GM19463 (cell line): ENCODE measurements around the gene ANKRD11.

Experiments used
- ATAC-seq: cut with Tn5 transposase; IDR thresholded peaks from one replicate; pipeline ENCODE4 v1.9.1; 2021; ENCODE audit warnings: mild to moderate bottlenecking, moderate library complexity; ENCODE audit not compliant: unreplicated experiment

ANKRD11 gene

DNA sequence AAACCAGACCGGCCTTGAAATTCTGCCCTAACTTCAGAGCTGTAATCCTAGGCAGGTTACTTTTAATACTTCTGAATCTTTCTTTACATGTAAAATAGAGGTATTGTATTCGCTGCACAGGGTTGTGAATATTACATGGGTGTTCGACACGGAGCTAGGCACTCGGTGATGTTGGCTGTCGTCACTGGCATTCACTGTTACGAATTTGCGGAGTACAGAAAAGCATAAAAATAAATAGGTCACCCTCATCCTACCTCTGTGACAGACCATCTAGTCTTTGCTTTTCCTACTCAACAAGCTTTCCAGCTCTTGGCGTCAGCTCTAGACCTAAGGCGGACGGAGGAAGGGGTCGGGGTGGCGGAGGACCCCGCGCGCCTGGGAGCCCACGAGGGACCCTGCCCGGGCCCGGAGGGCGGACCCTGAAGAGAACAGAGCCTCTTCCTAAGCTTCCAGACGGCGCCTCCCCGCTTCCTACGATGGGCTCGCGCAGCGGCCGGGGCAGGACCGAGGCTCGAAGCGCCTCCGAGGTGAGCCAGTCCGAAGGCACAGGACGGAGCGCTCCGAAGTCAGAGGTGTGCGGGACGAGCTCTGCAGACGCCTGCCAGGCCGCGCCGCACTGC lies 17.0 kb upstream of the ANKRD11 start:
- no peak for ATAC-seq

DNA sequence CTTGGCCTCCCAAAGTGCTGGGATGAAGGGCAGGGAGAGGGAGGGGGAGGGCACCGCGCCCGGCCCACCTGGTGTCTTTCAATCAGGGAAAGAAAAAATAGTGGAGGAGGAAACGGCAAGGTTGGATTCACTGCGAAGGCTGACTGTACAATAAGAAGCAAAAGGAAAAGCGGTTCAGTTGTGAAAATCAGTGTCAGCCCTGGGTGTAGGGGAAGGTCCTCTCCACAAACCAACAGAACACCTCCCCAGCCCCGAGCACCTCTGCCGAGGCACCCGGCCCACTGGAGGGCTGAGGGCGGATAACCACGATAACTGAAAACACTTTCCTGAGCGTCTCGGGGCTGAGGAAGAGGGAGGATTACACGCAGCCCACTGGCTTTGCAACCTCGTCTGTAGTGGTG lies 16.4 kb upstream of the ANKRD11 start:
- no peak for ATAC-seq

DNA sequence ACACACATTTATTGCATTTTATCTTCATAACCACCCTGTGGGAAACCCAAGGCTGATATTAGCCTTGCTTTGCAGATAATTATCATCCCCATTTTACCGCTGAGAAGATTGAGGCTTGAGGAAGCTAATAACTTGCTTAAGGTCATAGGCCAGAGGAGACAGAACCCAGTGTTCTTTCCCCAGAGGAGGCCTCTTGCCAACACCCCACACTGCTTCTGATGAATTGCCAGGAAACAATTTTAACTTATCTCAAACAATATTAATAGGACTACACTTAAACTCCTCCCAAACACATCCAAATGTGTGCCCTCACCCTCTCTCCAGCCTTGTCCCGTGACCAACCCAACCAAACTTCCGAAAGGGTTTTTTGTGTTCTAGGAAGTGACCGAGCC lies 15.7 kb upstream of the ANKRD11 start:
- ATAC-seq = no peak

DNA sequence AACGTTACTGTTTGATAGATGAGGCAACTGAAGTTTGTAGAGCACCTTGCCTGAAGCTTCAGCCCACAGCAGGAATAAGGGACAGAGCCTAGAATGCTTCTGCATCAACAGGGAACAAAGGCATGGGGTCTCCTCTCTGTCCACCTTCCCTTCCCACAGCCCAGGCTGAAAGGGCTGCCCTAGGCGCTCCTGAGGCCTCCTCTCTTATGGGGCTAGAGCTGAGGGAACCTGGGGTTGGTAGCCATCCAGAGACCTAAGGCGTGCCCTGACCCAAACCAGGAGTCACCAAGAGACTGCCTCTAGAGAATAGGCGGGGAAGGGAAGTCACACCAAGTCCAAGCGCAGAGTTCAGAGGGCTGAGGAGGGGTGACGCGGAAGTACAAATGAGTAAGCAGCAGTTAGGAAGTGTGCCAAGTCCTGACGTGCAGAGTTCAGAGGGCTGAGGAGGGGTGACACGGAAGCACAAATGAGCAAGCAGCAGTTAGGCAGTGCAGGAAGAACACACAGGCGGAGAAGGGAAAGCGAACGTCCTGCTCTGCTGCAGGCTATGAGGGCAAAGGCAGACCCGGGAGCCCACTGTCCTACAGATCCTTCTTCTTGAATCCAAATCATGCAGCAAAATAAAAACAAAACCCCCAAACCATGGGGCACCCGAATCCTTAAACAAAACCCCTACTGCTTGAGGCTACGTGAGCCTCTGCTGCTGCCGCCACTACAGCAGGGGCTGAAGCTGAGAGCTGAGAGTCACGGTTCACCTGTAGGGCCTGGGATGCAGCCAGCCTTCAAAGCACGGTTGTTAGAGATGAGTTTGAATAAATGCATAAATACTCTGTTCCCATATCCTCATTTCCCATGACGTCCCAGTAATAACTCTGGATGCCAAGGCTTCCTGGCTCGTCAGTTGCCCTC lies 15.1 kb upstream of the ANKRD11 start:
- peak; percentile 50 for ATAC-seq

DNA sequence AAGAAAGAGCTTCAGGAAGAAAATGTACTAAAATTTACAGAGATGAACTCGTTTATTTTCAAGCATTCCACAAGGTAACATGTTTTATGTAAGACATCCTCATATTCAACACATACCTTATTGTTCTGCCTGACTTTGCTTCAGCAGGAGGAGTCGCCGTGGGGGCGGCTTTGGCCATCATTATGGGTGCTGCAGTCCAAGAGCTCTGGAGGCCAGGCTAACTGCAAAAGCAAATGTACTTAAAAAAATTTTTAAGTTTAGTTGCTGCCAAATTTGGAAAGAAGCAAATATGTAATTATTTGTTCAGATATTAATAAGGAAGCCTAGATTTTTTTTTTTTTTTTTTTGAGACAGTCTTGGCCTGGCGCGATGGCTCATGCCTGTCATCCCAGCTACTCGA lies 13.7 kb upstream of the ANKRD11 start:
- no peak for ATAC-seq

DNA sequence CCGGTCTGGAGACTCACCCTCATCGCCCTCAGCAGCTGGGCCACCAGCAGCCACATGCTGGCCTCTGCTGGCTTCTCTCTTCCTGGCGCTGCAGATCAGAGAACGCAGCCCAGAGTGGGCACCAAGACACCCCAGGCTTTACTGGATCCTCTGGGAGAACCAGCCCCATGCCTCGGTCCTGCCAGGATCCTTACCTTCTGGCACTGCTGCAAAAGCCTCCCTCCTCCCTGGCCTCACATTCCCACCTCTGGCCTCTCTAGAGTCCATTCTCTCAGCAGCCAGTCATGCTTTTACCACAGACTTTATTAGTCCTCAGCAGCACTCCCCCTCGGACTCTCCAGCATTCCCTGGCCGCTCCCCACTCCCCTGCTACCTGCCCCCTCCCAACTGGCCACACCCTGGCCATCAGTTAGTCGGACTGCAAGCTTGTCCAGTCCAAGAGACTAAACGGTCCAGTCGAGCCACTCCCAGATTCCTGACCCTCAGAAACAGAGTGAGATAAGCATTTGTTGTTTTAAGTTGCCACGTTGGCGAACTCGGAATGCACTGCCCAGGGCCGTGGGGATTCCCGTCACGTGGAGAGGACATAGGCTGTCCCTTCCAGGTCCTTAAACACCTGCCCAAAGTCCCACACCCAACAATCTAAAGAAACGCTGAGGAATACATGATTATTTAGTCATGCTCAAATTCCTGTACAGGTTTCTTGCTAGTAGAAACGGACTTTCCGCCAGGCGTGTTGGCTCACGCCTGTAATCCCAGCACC lies 11.9 kb upstream of the ANKRD11 start:
- ATAC-seq = no peak

DNA sequence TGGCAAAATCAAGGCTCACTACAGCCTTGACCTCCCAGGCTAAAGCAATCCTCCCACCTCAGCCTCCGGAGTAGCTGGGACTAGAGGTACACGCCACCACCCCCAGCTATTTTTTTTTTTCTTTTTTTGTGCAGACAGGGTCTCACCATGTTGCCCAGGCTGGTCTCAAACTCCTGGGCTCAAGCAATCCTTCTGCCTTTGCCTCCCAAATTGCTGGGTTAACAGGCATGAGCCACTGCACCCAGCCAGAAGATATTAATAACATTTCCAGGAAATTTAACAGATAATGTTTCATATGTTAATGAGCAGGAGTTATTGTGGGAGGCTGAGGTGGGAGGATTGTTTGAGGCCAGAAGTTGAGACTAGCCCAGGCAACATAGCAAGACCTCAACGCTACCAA lies 9.4 kb upstream of the ANKRD11 start:
- no peak for ATAC-seq

DNA sequence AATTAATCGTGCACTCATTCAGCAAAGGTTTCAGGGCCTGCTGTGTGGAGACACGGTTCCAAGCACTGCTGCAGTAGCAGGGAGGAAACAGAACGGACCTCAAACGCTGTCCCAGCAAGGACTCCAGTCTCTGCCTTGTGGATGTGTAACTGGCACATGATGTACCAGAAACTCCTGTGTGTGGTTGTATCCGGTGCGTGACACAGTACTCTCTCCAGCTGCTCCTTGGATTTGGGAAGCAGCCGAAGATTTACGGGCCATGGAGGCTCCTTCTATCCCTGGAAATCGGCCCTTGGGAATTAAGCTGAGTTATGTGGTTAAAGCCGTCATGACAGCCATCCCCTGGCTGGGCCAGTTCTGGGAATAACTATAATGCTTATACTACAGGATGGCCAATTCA lies 8.5 kb upstream of the ANKRD11 start:
- no peak for ATAC-seq

DNA sequence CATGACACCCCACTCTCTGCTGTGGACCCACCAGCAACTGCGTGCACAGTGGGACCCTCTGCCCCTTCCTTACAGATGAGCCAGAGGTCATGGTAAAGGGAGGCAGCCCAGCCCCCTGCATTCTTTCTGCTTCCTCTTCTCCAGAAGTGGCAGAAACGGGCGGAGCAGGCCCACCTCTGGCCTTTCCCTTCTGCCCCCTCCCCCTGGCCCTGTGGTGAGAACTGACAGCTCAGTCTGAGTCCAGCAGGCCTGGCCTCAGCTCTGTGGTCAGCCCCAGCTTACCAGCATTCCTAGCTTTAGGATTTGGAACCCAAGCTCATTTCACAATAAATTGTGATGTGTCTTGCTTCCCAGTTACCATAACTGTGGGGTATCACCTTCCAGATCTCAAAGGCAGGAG lies 4.8 kb upstream of the ANKRD11 start:
- ATAC-seq = no peak

DNA sequence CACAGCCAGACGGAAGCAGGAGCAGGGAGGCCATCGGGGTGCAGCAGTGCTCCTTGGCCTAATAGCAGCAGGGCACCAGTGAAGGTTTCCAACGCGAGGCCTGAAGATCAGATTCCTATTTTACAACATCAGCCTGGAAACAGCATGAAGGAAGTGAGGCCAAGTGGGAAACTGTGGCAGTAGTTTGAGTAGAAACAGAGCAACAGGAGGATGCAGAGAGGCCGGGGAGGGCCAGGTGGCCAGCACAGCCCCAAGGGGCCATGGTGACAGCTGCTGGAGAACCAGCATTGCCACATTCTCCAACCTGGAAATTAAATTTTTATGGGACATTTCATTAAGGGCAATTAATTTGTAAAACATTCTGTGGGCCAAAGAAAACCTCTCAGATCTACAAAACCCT lies 3.4 kb upstream of the ANKRD11 start:
- no peak for ATAC-seq

DNA sequence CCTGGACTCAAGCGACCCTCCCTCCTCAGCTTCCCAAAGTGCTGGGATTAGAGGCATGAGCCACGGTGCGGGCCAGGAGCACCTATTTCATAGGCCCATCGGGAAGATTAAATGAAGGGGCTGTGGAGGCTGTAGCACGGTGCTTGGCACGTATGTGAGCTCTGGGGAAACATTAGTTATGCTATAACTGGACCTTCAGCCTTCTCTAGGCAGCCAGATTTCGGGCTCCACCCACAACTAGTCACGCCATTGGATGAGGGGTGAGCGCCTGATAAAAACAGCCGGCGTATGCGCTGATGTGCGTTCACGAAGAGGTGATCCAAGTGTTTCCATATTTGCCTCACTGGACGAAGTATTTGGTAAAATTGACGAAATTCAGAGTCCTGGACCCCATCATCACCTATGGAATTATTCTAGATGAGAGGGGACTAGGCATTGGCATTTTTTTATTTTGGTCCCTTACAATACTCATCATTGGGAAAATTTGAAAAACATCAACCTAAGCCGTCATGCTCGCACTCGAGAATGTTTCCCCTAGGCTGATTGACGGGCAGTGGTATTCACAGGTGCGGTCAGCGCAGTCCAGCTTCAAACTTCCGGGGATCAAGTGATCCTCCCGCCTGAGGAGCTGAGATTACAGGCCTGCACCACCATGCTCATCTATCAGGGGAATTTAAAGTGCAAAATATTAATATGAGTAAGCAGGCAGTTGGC lies 1.8 kb upstream of the ANKRD11 start:
- no peak for ATAC-seq

DNA sequence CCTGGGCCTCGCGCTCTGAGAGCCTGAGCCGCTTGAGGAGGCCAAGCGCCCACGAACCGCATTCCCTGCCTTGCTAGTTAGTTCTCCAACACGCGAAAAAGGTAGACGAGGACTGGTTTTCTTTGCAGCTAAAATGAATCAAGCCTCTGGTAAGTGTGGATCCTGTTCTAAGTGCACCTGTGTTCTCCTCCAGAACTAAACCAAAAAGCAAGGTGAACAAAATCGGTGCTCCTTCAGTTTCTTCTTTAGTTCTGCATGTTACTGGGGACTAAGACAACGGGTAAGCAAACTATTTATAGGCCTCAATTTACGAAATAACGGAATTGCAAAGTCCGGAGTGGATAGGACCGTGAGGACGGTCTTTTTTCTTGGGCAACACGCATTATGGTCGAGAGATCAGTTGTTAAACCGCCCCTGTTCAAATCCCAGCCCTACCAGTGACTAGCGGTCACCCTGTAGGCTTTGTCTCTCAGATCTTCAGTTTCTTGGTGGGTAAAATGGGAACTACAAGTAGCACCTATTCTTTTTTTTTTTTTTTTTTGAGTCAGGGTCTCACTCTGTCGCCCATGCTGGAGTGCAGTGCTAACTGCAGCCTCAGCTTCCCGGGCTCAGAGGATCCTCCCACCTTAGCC lies 993 bp upstream of the ANKRD11 start:
- no peak for ATAC-seq

DNA sequence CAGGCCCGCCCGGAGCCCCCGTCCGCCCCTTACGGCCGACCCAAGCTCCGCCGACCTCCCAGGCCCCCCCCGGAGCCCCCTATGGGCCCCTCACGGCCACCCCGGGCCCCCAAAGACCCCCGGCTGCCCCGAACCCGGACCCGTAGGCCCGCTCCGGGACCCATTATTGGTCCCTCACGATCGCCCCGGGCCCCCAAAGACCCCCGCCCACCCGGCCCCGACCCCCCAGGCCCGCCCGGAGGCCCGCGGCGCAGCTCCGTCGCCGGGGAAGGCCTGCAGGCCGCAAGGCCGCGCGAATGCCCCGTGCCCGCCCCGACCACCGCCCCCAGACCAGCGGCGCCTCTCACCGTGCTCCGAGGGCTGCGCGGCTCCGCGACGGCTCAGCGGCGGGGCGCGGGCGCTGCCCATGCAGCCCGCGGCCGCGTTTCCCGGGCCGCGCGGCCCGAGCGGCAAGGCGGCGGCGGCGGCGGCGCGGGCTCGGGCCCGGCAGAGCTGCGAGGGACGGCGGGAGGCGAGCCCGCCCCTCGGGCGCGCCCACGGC lies 393 bp downstream of the ANKRD11 start:
- ATAC-seq = peak; percentile 1

DNA sequence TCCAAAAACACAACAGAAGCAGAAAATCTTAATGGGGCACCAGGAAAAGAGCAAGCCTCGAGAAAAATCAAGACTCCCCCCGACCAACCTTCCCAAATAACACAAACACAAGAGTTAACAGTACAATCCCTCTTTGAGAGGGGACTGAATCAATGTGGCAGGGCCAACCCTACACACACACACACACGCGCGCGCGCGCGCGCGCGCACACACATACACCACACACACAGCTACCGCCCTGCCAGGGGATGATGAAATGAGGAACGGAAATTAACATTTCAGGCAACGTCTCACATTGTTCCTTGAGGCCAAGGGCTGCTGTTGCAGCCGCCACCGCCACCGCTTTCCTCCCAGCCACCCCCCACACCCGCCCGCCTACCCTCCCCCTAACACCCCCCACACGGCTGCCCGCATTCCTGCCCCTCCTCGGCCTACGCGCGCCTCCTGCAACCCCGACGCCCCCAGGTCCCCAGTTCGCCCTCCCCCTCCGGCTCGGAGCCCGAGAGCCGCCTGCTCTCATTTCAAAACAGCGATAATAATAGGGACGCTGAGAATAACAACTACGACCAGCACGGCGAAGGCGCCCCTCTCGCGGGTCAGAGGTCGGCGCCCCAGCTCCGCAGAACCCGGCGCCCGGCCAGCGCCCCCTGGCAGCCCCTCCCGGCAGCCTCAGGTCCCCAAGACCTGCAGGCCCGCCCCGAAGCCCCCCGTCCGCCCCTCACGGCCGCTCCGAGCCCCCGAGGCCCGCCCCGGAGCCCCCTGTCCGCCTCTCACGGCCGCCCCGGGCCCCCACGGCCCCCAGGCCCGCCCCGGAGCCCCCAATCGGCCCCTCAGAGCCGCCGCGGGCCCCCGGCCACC lies 1.1 kb downstream of the ANKRD11 start:
- no peak for ATAC-seq

DNA sequence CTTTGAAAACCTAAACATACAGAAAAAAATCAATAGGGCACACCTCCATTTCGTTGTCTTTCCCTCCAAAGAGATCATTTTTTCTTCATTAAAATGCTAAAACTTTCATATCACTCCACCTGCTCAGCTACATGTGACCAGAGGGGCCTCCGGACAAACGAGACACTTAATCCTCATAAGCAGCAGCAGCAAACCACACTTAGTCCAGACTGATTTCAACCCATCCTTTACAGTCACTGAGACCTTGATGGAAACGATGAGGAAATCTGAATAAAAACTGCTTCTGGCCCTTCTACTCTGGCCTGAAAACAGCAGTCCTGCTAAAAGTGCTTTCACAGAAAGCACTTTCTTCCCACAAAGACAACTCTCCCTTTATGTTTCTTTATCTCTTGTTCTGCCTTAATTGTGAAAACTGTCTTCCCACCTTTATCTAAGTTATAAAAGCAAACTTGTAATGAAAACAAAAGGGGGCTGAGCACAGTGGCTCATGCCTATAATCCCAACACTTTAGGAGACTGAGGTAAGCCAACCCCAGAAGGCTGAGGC lies 4.6 kb downstream of the ANKRD11 start:
- no peak for ATAC-seq

DNA sequence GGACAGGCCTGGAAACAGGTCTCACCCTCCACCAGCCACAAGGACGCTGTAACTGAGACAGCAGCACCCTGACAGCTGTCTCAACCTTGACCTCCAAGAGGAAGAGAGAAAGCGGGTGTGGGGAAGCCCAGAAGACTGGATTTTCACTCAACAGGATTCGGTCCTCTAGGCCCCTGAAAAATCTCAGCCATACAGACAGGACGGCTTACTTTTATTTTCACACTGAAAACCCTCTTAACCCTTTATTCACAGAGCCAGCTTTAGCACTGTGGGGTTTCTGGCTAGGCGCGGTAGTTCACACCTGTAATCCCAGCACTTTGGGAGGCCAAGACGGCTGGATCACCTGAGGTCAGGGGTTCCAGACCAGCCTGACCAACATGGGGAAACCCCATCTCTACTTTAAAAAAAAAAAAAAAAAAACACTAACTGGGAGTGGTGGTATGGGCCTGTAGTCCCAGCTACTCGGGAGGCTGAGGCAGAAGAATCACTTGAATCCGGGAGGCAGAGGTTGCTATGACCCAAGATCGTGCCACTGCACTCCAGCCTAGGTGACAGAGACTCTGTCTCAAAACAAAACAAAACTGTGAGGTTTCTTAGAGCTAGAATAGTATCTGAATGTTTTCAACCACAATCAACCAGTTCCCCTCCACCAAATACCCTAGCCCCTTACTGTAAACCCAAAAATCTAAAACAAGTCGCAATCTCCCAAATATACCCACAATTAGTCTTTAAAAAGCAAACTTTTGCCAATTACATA lies 5.3 kb downstream of the ANKRD11 start:
- peak; percentile 40 for ATAC-seq

DNA sequence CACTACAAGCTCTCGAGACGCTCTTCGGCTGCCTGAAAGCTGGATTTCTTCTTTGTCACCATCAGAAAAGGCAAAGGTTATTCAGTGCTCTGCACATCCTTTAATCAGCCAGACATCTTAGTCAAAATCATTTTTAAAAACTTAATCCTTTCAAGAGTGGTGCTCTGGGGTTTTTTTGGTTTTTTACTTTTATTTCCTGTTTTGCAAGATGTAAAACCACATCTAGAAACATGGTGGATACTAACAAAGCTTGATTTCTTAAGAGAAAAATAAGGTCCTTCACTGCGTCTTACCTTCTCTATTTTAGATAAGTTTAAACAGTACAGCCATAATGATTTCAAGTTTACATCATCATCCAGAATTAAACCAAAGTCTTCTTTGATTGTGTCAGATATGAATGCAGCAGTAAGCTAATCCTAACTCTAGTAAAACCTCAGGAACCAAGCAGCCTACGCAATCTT lies 6.3 kb downstream of the ANKRD11 start:
- no peak for ATAC-seq

DNA sequence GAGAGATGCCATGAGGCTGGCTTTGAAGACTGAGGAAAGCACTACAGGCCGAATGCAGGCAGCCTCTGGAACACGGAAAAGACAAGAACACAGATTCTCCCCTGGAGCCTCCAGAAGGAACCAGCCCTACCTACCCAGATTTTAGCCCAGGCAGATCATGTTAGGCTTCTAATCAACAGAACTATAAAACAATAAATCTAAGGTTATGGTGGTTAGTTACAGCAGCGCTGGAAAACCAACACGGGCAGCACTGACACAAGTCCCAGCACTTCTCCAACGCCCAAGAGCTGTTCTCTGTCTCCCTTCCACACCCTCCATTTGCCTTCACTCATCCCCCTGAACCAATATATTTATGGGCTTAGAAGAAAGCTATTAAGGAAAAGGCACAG lies 7.5 kb downstream of the ANKRD11 start:
- no peak for ATAC-seq
